ENCODE measurements around the gene C1QL3. TPM values are rescaled to one million over a fixed set of nuclear protein-coding genes. Genes with fewer than 3 reads are reported as not detected.

Gene C1QL3
- total RNA-seq = 0.09 and 0.18 TPM in 2 replicates

DNA sequence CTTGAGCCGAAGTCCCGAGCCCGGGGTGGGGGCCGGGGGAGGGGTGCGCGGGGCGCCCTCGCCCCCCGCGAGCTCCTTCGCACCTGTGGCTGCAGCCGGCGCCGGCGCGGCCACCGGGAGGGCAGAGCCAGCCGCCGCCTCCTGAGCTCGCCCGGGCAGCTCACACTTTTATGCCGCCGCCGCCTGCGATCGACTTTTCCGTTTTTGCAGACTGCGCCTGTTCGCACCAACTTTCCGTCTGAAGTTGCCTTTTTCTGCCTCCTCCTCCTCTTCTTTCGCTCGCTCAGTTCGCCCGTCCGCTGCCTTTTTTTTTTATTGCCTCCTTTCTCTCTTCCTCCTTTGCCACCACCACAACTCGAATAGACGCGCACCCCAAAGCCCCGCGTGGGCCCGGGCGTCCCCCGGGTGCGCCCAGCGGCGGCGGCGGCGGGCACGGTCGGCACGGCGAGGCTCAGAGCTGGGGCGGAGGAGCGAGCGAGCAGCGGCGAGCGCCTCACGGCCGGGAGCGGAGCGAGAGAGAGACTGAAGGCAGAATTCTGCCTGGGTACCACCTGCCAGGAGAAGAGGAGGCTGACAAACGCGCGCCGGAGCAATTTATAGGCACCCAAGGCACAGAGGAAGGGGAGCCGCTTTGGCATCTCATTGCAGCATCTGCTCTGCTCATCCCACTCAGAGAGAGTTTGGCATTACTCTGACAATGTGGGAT lies at the start of gene C1QL3:
Gene C1QL3 (minus strand): TSS at position 569 of the 706 bp plus-strand sequence. CDS start 814 bp downstream, outside the sequence.

Other genes starting within 250 kb of the C1QL3 start
- 3.1 and 6.7 TPM in 2 replicates for gene PTER, start 84.9 kb downstream of the C1QL3 start, total RNA-seq